GM12878 (cell line): ENCODE measurements around the gene CHN2. TPM values are rescaled to one million over a fixed set of nuclear protein-coding genes. Genes with fewer than 3 reads are reported as not detected.

Experiments
- ATAC-seq: fragments of 200-7000 bp; cut with Tn5 transposase; 3 replicates; pipeline ENCODE4 v1.9.1; 2020; ENCODE audit warnings: mild to moderate bottlenecking, moderate library complexity
- BruUV-seq: library from RNA; stranded (reverse); fragments of 400-500 nt; replicated peaks from 2 replicates; lab custom pipeline; 2021; lab: Mats Ljungman, UMichigan
- CTCF ChIA-PET: fragments of 300-600 bp; sonication (Branson Sonifier 250); formaldehyde crosslinking; extraction: SDS; loops from one replicate; lab custom pipeline; 2021; ENCODE audit warnings: inconsistent platforms; lab: Yijun Ruan, JAX
- POLR2A ChIA-PET: fragments of 350-600 bp; formaldehyde crosslinking; extraction: SDS; loops from one replicate; lab custom pipeline; 2021; ENCODE audit warnings: inconsistent platforms; lab: Charles Lee
- RAD21 ChIA-PET: fragments of 300-600 bp; sonication (Branson Sonifier 250); formaldehyde crosslinking; loops from one replicate; lab custom pipeline; 2023; ENCODE audit warnings: antibody characterized with exemption; ENCODE audit not compliant: unreplicated experiment; lab: Charles Lee
- SMC1A ChIA-PET: fragments of 300-600 bp; sonication (Branson Sonifier 250); formaldehyde crosslinking; loops from one replicate; lab custom pipeline; 2023; ENCODE audit not compliant: unreplicated experiment, uncharacterized antibody; lab: Charles Lee
- DNase-seq: peaks from one replicate; pipeline ENCODE4 v3.0.0-alpha.2; 2011; ENCODE audit warnings: low read depth, low spot score
- FAIRE-seq: peaks from 3 replicates; lab custom pipeline; 2011; peaks lifted over from hg19 to GRCh38; lab: Jason Lieb, UNC
- H2AFZ ChIP-seq: 2 replicates; pipeline ENCODE4 v1.6.0; 2011; ENCODE audit warnings: low read depth, low read length, control low read depth; ENCODE audit not compliant: control insufficient read depth
- H3K27ac ChIP-seq: 2 replicates; pipeline ENCODE4 v1.5.1; 2011; ENCODE audit warnings: control low read depth; ENCODE audit not compliant: control insufficient read depth, insufficient read depth
- H3K27me3 ChIP-seq, 2 experiments: replicated peaks in 1 of 2; 2 replicates each; pipeline versions ENCODE4 v1.6.0 to v1.6.1; 2011; ENCODE audit warnings: low read length in 1 of 2; ENCODE audit not compliant: control insufficient read depth in 2 of 2, insufficient read depth in 2 of 2
- H3K36me3 ChIP-seq, 2 experiments: 2 replicates each; pipeline ENCODE4 v1.5.1; 2011; ENCODE audit warnings: low read length in 1 of 2; ENCODE audit not compliant: control insufficient read depth in 2 of 2, insufficient read depth in 2 of 2
- H3K4me1 ChIP-seq: 2 replicates; pipeline ENCODE4 v1.6.1; 2011; ENCODE audit warnings: mild to moderate bottlenecking, low read length, moderate library complexity, mixed read lengths; ENCODE audit not compliant: control insufficient read depth, insufficient read depth
- H3K4me2 ChIP-seq: 2 replicates; pipeline ENCODE4 v1.6.0; 2011; ENCODE audit warnings: control low read depth; ENCODE audit not compliant: control insufficient read depth, insufficient read depth
- H3K4me3 ChIP-seq: fragments of 200-600 bp; sonication (generic); 2 replicates; pipeline ENCODE4 v1.5.1; 2016
- H3K79me2 ChIP-seq: 2 replicates; pipeline ENCODE4 v1.6.0; 2011; ENCODE audit warnings: low read length; ENCODE audit not compliant: control insufficient read depth, insufficient read depth
- H3K9ac ChIP-seq: 2 replicates; pipeline ENCODE4 v1.8.0; 2011; ENCODE audit warnings: low read length, control low read depth, mixed read lengths; ENCODE audit not compliant: control insufficient read depth, insufficient read depth
- H3K9me3 ChIP-seq: replicated peaks from 3 replicates; pipeline ENCODE4 v1.5.1; 2011; ENCODE audit warnings: mild to moderate bottlenecking, low read length; ENCODE audit not compliant: control insufficient read depth, insufficient read depth
- H4K20me1 ChIP-seq: 2 replicates; pipeline ENCODE4 v1.6.0; 2011; ENCODE audit not compliant: control insufficient read depth, insufficient read depth
- ATF7 ChIP-seq: fragments of 450-650 bp; IDR thresholded peaks from 2 replicates; pipeline ENCODE4 v1.6.1; 2016; ENCODE audit warnings: low read depth, mild to moderate bottlenecking
- BACH1 ChIP-seq: fragments of 450-650 bp; IDR thresholded peaks from 2 replicates; pipeline ENCODE4 v1.6.1; 2017; ENCODE audit warnings: mild to moderate bottlenecking, borderline replicate concordance
- KDM1A ChIP-seq: fragments of 200-600 bp; sonication (generic); IDR thresholded peaks from 2 replicates; pipeline ENCODE4 v1.6.1; 2016; ENCODE audit warnings: borderline replicate concordance
- KLF5 ChIP-seq: fragments of 450-650 bp; IDR thresholded peaks from 2 replicates; pipeline ENCODE4 v1.6.1; 2014; ENCODE audit warnings: mild to moderate bottlenecking; ENCODE audit not compliant: partially characterized antibody
- MXI1 ChIP-seq: fragments of 150-350 bp; IDR thresholded peaks from 2 replicates; pipeline ENCODE4 v1.6.1; 2011; ENCODE audit warnings: low read depth, mild to moderate bottlenecking, inconsistent platforms, low read length, improper control_type of control experiment
- POLR2AphosphoS2 ChIP-seq: IDR thresholded peaks from 2 replicates; pipeline ENCODE4 v1.6.1; 2011; ENCODE audit warnings: low read depth, mild to moderate bottlenecking, low read length, improper control_type of control experiment, moderate library complexity
- RAD51 ChIP-seq: fragments of 450-650 bp; IDR thresholded peaks from 2 replicates; pipeline ENCODE4 v1.6.1; 2016; ENCODE audit warnings: moderate library complexity, mild to moderate bottlenecking, inconsistent platforms
- RUNX3 ChIP-seq: IDR thresholded peaks from 2 replicates; pipeline ENCODE4 v1.6.1; 2012; ENCODE audit warnings: low read length, inconsistent platforms
- SMARCA5 ChIP-seq: fragments of 450-650 bp; IDR thresholded peaks from 2 replicates; pipeline ENCODE4 v1.6.1; 2017; ENCODE audit warnings: mild to moderate bottlenecking
- TCF3 ChIP-seq: IDR thresholded peaks from 2 replicates; pipeline ENCODE4 v1.6.1; 2012; ENCODE audit warnings: low read depth, mild to moderate bottlenecking, low read length, borderline replicate concordance; ENCODE audit not compliant: insufficient read depth
- WGBS: methylation state at CpG from one replicate; pipeline ENCODE4 v1.1.6; 2016; ENCODE audit warnings: low lambda C conversion rate; ENCODE audit not compliant: insufficient replicate concordance, insufficient coverage; ENCODE audit errors: missing lambda C conversion rate; 5-methylcytosine and 5-hydroxymethylcytosine counted together
- in situ Hi-C: fragments of 300-500 bp; cut with MboI; formaldehyde crosslinking; loops from 9 replicates; pipeline ENCODE4 v1.14.3; 2018; ENCODE audit warnings: mixed read lengths
- intact Hi-C: fragments of 100-400 bp; cut with micrococcal nuclease; formaldehyde crosslinking; loops from one replicate; pipeline ENCODE4 v1.14.2; 2022; ENCODE audit not compliant: unreplicated experiment
- polyA plus RNA-seq, 11 experiments: library from polyadenylated mRNA; depleted of rRNA in 4 of 11; unstranded in 6 of 11; stranded (reverse) in 5 of 11; fragments of >200 nt; fragmentation: Nextera tagmentation in 4 of 11; fragmentation: Illumina TruSeq in 1 of 11; extraction: Ambion mirVana in 4 of 11; extraction: Trizol in 1 of 11; gene quantifications; 1 replicate in 1 of 11; 2 replicates in 10 of 11; pipeline versions ENCODE4 v1.2.1 to v1.2.3, GENCODE V29; 2011 to 2016; ENCODE audit warnings: inconsistent platforms in 2 of 11, missing spikeins in 2 of 11, low read depth in 1 of 11
- total RNA-seq, 4 experiments: library from RNA; depleted of rRNA in 3 of 4; stranded (reverse); fragments of >200 nt in 3 of 4; fragmentation: Illumina TruSeq in 1 of 4; extraction: Trizol in 1 of 4; gene quantifications; 2 replicates each; pipeline versions ENCODE4 v1.2.1 to v1.2.3, GENCODE V29; 2013 to 2021
- TF ChIP-seq, protein P1 (sequence below): IDR thresholded peaks from 2 replicates; pipeline ENCODE4 v1.6.1; 2011; ENCODE audit warnings: borderline replicate concordance, low read depth, mild to moderate bottlenecking, moderate library complexity, low read length; ENCODE audit not compliant: insufficient read depth, poor library complexity, severe bottlenecking
- TF ChIP-seq, protein P2 (sequence below): fragments of 450-650 bp; IDR thresholded peaks from 2 replicates; pipeline ENCODE4 v1.6.1; 2017; ENCODE audit warnings: mild to moderate bottlenecking, low read depth, inconsistent platforms; ENCODE audit not compliant: poor library complexity, severe bottlenecking

The CHN2 gene
- total and polyA plus RNA-seq, 10 of the 15 experiments (the other 5 are each of a cell fraction or from before 2014, with no cell fraction given), result 0.11 to 3.8 (median 0.37) TPM; not detected in 2

DNA sequence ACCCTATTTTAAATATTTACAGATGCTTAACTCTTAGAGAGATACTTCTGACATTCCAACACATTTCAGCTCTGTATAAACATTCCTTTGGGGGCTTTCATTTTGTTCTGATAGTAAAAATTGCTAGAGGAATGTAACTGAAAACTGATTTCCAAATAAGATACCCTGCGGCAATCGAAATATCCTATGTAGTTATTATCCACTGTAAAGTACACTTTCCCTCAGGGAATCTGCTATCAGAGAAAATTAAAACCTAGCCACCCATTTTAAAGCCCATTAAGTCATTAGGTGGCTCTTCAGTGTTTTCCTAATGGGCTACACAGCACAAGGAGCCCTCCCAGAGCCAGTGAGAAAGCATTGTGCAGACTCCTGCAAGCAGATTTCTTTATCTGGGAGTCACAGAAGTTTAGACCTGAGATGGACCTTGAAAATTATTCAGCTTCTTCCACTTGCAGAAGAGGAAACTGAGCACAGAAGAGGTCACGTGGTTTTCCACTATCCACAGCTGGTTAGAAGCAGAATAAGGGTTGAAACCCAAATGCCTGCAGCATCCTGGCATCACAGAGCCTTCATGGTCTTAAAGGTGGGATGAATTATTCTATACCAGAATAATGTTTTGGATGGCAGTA lies 35.7 kb upstream of the CHN2 start (continued):
- no peak for TF ChIP-seq MXI1
- TF ChIP-seq BACH1, result no peak
- TF ChIP-seq KLF5, result no peak
- TF ChIP-seq POLR2AphosphoS2, result no peak
- no peak for TF ChIP-seq RUNX3
- TF ChIP-seq ATF7, result no peak
- TF ChIP-seq, protein P1, sequence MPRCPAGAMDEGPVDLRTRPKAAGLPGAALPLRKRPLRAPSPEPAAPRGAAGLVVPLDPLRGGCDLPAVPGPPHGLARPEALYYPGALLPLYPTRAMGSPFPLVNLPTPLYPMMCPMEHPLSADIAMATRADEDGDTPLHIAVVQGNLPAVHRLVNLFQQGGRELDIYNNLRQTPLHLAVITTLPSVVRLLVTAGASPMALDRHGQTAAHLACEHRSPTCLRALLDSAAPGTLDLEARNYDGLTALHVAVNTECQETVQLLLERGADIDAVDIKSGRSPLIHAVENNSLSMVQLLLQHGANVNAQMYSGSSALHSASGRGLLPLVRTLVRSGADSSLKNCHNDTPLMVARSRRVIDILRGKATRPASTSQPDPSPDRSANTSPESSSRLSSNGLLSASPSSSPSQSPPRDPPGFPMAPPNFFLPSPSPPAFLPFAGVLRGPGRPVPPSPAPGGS, result no peak
- TF ChIP-seq RAD51, result no peak

DNA sequence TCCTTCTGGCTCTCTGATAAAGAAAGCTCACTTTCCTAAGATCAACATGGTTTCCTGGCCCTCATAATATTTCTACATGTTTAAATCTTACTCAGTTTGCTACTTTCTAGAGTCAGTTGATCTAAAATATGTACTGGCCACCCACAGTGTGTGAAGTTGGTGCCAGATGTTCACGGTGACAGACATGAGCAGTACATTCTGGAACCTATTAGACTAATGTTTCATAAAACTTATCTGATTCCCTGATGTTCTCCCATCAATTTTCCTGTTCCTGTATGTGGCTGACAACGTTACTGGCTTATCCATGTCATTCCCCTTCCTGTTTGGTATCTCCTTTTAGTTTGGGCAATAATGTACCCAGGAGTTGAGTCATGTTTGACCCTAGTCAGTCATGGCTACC lies 34.5 kb upstream of the CHN2 start:
- ChIA-PET SMC1A (no interaction called here), POLR2A (no interaction called here), RAD21 (no interaction called here)
- WGBS, result 0% methylated on average over 2 of the region's 2 CpGs
- Histone ChIP-seq H3K4me2 (no peak overlapping the region), H4K20me1 (no peaks in the 10 kb centered on the region), H3K79me2 (no peaks in the 10 kb centered on the region), H2AFZ (no peak overlapping the region)
- ATAC-seq, result no peak
- BruUV-seq, result no TSS peak
- DNase-seq, result no peak
- in situ Hi-C loops, result no loop called here
- no peak for TF ChIP-seq SMARCA5
- TF ChIP-seq, protein P2, sequence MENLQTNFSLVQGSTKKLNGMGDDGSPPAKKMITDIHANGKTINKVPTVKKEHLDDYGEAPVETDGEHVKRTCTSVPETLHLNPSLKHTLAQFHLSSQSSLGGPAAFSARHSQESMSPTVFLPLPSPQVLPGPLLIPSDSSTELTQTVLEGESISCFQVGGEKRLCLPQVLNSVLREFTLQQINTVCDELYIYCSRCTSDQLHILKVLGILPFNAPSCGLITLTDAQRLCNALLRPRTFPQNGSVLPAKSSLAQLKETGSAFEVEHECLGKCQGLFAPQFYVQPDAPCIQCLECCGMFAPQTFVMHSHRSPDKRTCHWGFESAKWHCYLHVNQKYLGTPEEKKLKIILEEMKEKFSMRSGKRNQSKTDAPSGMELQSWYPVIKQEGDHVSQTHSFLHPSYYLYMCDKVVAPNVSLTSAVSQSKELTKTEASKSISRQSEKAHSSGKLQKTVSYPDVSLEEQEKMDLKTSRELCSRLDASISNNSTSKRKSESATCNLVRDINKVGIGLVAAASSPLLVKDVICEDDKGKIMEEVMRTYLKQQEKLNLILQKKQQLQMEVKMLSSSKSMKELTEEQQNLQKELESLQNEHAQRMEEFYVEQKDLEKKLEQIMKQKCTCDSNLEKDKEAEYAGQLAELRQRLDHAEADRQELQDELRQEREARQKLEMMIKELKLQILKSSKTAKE, result no peak
- no peak for TF ChIP-seq TCF3
- TF ChIP-seq KDM1A, result no peak
- TF ChIP-seq, all 136 proteins: peak for 0
- no peak for FAIRE-seq
- Histone ChIP-seq H3K9me3 (no peaks in the 10 kb centered on the region), H3K9ac (no peak overlapping the region), H3K27ac (no peak overlapping the region), H3K27me3 (no peaks in the 10 kb centered on the region; a peak in 1 of 4 replicates), H3K4me1 (no peaks in the 10 kb centered on the region), H3K4me3 (no peak overlapping the region), H3K36me3 (no peaks in the 10 kb centered on the region)
- CTCF ChIA-PET, result no interaction called here
- intact Hi-C loops, result no loop called here
